WTC11 (cell line): ENCODE measurements around the gene CEP85. TPM values are rescaled to one million over a fixed set of nuclear protein-coding genes. Genes with fewer than 3 reads are reported as not detected.

Experiments
- ATAC-seq: fragments of 200-7000 bp; cut with Tn5 transposase; 2 replicates; pipeline ENCODE4 v1.10.0; 2021; ENCODE audit warnings: mild to moderate bottlenecking, moderate library complexity
- CTCF ChIA-PET: fragments of 300-600 bp; sonication (Branson Sonifier 250); formaldehyde crosslinking; loops from one replicate; lab custom pipeline; 2021; ENCODE audit warnings: antibody characterized with exemption; lab: Charles Lee
- POLR2A ChIA-PET: fragments of 350-600 bp; sonication (Branson Sonifier 250); formaldehyde crosslinking; loops from one replicate; lab custom pipeline; 2021; ENCODE audit warnings: antibody characterized with exemption; lab: Charles Lee
- DNase-seq: peaks from one replicate; pipeline ENCODE4 v3.0.0; 2021; ENCODE audit warnings: low spot score
- H3K27ac Mint-ChIP-seq: 2 replicates; pipeline ENCODE4 v1.8.0; 2021; ENCODE audit warnings: mixed read lengths
- H3K27me3 Mint-ChIP-seq: 2 replicates; pipeline ENCODE4 v1.8.0; 2021; ENCODE audit warnings: low read depth, mild to moderate bottlenecking, moderate library complexity, mixed read lengths
- H3K36me3 Mint-ChIP-seq: 2 replicates; pipeline ENCODE4 v1.8.0; 2021; ENCODE audit warnings: mixed read lengths
- H3K4me1 Mint-ChIP-seq: 2 replicates; pipeline ENCODE4 v1.8.0; 2022; ENCODE audit warnings: mixed read lengths
- H3K4me3 Mint-ChIP-seq: 2 replicates; pipeline ENCODE4 v1.8.0; 2021; ENCODE audit warnings: mild to moderate bottlenecking, moderate library complexity, mixed read lengths
- H3K9me3 Mint-ChIP-seq: 2 replicates; pipeline ENCODE4 v1.8.0; 2021; ENCODE audit warnings: mixed read lengths
- AFF4 ChIP-seq: sonication (generic); formaldehyde crosslinking; IDR thresholded peaks from 2 replicates; pipeline ENCODE4 v1.8.1; 2023; ENCODE audit warnings: mild to moderate bottlenecking, missing genetic modification reagents, borderline replicate concordance
- ATF1 ChIP-seq: sonication (generic); formaldehyde crosslinking; IDR thresholded peaks from 2 replicates; pipeline ENCODE4 v1.8.1; 2023; ENCODE audit warnings: mild to moderate bottlenecking, moderate library complexity, missing genetic modification reagents
- CTCF ChIP-seq: fragments of 200-600 bp; IDR thresholded peaks from 2 replicates; pipeline ENCODE4 v1.8.0; 2022; ENCODE audit warnings: antibody characterized with exemption
- FOXP1 ChIP-seq: sonication (generic); formaldehyde crosslinking; IDR thresholded peaks from 2 replicates; pipeline ENCODE4 v1.8.0; 2022; ENCODE audit warnings: missing genetic modification reagents, mild to moderate bottlenecking, moderate library complexity, borderline replicate concordance
- GABPB1 ChIP-seq: sonication (generic); formaldehyde crosslinking; IDR thresholded peaks from 2 replicates; pipeline ENCODE4 v1.8.1; 2023; ENCODE audit warnings: mild to moderate bottlenecking, missing genetic modification reagents
- MAX ChIP-seq: sonication (generic); formaldehyde crosslinking; IDR thresholded peaks from 2 replicates; pipeline ENCODE4 v1.8.0; 2022; ENCODE audit warnings: mild to moderate bottlenecking, missing genetic modification reagents
- PRDM15 ChIP-seq: sonication (generic); formaldehyde crosslinking; IDR thresholded peaks from 2 replicates; pipeline ENCODE4 v1.8.0; 2022; ENCODE audit warnings: missing genetic modification reagents
- TP53 ChIP-seq: sonication (generic); formaldehyde crosslinking; IDR thresholded peaks from 2 replicates; pipeline ENCODE4 v1.8.1; 2023; ENCODE audit warnings: mild to moderate bottlenecking, missing genetic modification reagents
- ZBTB21 ChIP-seq: sonication (generic); formaldehyde crosslinking; IDR thresholded peaks from 2 replicates; pipeline ENCODE4 v1.8.1; 2023; ENCODE audit warnings: mild to moderate bottlenecking, missing genetic modification reagents, borderline replicate concordance
- ZBTB43 ChIP-seq: sonication (generic); formaldehyde crosslinking; IDR thresholded peaks from 2 replicates; pipeline ENCODE4 v1.8.1; 2023; ENCODE audit warnings: mild to moderate bottlenecking, missing genetic modification reagents
- ZNF232 ChIP-seq: sonication (generic); formaldehyde crosslinking; IDR thresholded peaks from 2 replicates; pipeline ENCODE4 v1.8.0; 2022; ENCODE audit warnings: mild to moderate bottlenecking, missing genetic modification reagents
- ZNF281 ChIP-seq: sonication (generic); formaldehyde crosslinking; IDR thresholded peaks from 2 replicates; pipeline ENCODE4 v1.8.0; 2023; ENCODE audit warnings: mild to moderate bottlenecking, missing genetic modification reagents
- ZNF317 ChIP-seq: sonication (generic); formaldehyde crosslinking; IDR thresholded peaks from 2 replicates; pipeline ENCODE4 v1.8.1; 2023; ENCODE audit warnings: low read depth, mild to moderate bottlenecking, moderate library complexity, missing genetic modification reagents, borderline replicate concordance
- ZNF671 ChIP-seq: fragments of 250-450 bp; sonication (Bioruptor Pico); IDR thresholded peaks from 2 replicates; pipeline ENCODE4 v1.8.0; 2021; ENCODE audit warnings: mild to moderate bottlenecking
- total RNA-seq: library from RNA; stranded (reverse); gene quantifications from 3 replicates; pipeline ENCODE4 v1.2.3, GENCODE V29; 2021

Gene CEP85
- total RNA-seq, 1 experiment from 2014 or later: 40.8 TPM

- Mint-ChIP-seq H3K36me3 (no peaks in the 10 kb centered on the region), H3K27me3 (no peaks in the 10 kb centered on the region; the same call in 1 of the 2 replicates), H3K9me3 (no peaks in the 10 kb centered on the region), H3K27ac (peak overlapping the region; percentile 81), H3K4me3 (no peak overlapping the region), H3K4me1 (peaks cover 37% of the 10 kb centered on the region)
- ChIA-PET POLR2A (interaction anchor here (1.4 to 1.8 kb wide), 5 partner anchors 9 to 132 kb away, joined by 4 to 8 read pairs (median 5); partner anchors contain the start of gene LIN28A), CTCF (interaction anchor here (0.6 to 11.1 kb wide), 54 partner anchors 9 to 580 kb away, joined by 3 to 306 read pairs (median 5); partner anchors contain the start of genes CATSPER4, CD52, CEP85 and CNKSR1)
- DNase-seq (peak; percentile 86), ATAC-seq (peak; percentile 54)
- TF ChIP-seq PRDM15 (no peak), CTCF (peak; percentile 86)
Observed at GRCh38 chr1:26284597-26285347, 50.8 kb downstream of the CEP85 start.

- CTCF ChIA-PET: interaction anchor here (0.6 to 11.1 kb wide), 69 partner anchors 9 to 601 kb away, joined by 3 to 306 read pairs (median 5); partner anchors contain the start of genes CATSPER4, CD52, CEP85 and CNKSR1
- peaks cover 44% of the 10 kb centered on the region for H3K4me1 Mint-ChIP-seq
- DNase-seq: peak; percentile 89
- H3K4me3 Mint-ChIP-seq: no peak overlapping the region
- POLR2A ChIA-PET: interaction anchor here (0.6 to 1.8 kb wide), 7 partner anchors 10 to 194 kb away, joined by 3 to 8 read pairs (median 4); partner anchors contain the start of gene LIN28A
- H3K36me3 Mint-ChIP-seq: no peaks in the 10 kb centered on the region
- H3K27me3 Mint-ChIP-seq: no peaks in the 10 kb centered on the region; the same call in 1 of the 2 replicates
- H3K27ac Mint-ChIP-seq: no peak overlapping the region
- TF ChIP-seq AFF4 (CRISPR knock-in tag): no peak
- no peak for TF ChIP-seq ZNF671 (CRISPR knock-in tag)
- no peak for TF ChIP-seq ZBTB43 (CRISPR knock-in tag)
- TF ChIP-seq ZNF317: no peak
- no peak for TF ChIP-seq ZBTB21 (CRISPR knock-in tag)
- TF ChIP-seq MAX: no peak
- 0 out of 2 replicates have a peak, but pooled peaks have one; percentile 59 for TF ChIP-seq FOXP1
- TF ChIP-seq GABPB1 (CRISPR knock-in tag): no peak
- TF ChIP-seq TP53 (CRISPR knock-in tag): no peak
- no peak for TF ChIP-seq ZNF281 (CRISPR knock-in tag)
- no peak for TF ChIP-seq ZNF232
- TF ChIP-seq CTCF: peak; percentile 61
- no peak for TF ChIP-seq ATF1
- TF ChIP-seq, all 79 proteins: peak for 2
- ATAC-seq: peak; percentile 54
- H3K9me3 Mint-ChIP-seq: no peaks in the 10 kb centered on the region
Observed at GRCh38 chr1:26285366-26286063, 51.5 kb downstream of the CEP85 start.
